Measurements from ENCODE around the gene POLR2H.
A peak's percentile ranks its signal among the peaks of the same experiment; 100 is the strongest.
"Not testable (repeated sequence)": the region's sequence is repeated elsewhere in the genome, so short reads cannot be mapped to it uniquely, and the experiment has no call there.

The POLR2H gene

DNA sequence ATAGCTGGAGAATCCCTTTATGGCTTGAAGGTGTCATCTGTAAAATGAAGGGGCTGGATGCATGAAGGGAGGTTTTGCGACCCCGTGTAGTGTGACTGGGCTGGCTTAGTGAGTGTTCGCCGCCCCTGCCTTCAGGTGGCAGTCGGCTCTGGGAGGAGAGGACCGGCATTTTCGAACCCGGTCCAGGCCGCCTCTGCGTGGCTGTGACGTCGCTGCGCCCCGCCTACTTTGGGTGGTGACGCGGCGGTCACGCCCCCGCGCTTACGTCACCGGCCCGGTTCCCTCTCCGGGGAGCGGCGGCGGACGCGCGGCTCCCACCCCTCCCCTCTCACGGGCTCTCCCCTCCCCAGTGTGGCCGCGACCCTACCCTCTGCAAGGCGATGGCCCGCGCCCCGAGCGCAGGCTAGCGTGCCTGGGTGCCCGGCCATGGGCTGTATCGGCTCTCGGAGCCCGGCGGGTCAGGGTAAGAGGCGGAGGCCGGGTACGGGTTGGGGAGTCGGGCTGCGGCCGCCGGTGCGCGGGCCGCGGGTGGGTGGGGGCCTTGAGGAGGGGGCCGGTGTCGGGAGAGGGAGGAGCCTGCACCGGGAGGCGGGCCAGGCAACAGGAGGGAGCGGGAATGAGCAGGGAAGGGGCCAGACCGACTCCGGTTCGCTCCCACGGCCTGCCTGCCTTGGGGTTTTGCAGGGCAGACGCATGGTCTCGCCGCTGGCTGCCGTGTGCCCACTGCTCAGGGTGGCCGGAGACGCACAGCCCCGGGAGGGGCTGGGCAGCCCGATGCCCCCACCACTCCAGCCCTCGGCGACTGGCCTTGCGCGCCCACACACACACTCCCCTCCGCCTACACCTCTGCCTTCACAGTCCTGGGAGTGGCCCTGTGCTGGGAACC, 25.6 kb upstream of the POLR2H start:
- peak; percentile 91 for DNase-seq

DNA sequence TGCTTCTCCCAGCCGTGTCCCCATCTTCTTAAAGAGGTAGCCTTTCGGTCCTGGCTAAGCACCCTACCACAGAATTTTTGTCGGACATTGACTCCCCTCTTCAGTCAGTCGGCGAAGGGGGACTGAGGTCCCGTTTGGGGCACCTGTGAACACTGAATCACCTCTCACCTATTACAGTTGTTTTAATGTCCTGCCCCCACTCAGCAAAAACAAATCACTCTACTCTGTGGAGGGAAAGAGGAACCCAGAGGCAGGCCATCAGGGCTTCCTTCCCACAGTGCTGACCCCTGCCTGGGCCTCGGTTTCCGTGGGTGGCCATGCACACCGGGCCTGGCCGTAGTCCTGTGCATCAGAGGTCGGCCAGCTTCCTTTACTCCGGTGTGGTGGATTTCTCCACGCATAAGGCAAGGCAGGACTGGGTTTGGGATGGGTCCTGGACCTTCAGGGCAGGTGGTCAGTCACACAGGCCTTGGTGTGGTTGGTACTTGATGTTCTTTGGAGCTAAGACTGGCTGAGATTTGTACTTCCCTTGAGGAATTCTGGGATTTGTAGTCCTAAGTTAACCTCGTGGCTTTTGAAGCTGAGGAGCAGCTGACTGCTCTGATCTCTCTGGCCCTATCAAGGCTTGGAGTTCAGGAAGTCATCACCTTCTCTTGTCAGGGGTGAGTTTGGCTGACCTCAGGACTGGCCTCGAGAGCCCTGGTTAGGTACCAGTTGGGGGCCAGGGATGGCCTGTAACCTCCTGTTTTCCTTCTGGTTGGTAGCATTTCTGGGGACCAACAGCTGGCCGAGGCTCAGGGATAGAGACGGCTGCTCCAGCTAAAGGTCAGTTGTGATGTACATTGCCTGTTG, 24.7 kb upstream of the POLR2H start:
- no peak for DNase-seq

DNA sequence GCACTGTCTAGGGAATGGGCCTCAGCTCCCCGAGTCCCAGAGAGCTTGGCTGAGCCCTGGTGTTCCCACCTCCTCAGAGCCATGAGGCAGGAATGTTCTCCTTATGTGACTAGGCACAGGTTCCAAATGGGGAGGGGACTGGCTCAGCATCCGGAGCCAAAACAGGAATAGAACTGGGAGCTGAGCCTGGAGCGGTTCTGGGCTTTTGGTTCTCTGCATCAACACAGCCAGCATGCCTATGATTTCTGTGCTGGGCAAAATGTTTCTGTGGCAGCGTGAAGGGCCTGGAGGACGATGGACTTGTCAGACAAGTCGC, 24.2 kb upstream of the POLR2H start, which contains the start of gene FAM131A:
Gene FAM131A (plus strand): TSS at position 202 of the 316 bp plus-strand sequence. CDS start 31 bp downstream, at position 233.
- DNase-seq = no peak

DNA sequence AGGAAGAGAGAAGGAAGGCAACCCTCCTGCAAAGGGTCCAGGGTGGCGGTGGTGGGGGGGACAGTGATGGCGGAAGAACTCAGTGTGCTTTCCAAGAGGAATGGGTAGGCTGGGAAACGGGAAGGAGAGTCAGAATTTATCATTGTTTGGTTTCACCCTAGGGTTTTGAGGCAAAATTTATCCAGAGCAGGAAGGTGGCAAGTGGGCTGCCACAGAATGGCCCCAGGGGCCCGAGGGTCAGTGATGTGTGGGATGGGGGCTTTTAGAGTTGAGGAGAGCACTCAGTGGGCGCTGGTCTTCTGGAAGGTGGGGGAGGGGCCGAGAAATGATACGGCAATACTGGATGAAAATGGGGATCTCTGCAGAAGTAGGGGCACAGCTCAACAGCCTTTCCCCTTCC, 23.5 kb upstream of the POLR2H start:
- no peak for DNase-seq

DNA sequence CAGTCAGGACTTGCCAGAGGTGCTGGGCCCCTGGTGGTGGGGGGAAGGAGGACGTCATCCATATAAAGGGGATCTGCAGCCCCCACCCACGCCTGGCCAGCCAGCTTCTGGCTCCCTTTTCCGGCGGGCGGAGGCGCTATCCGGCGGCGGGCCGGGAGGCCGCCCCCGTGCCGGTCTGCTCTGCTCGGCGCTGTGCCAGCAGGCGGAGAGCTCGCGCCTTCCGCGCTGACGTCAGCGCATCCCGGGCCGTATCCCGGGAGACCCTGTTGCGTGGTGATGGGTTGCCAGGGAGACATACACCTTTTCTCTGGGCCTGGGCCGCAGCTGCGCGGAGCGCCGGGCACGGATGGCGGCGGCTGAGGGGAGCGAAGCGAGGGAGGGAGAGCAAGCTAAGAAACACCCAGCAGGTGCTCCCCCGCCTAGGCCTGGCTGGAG, 23.0 kb upstream of the POLR2H start:
- no peak for DNase-seq

DNA sequence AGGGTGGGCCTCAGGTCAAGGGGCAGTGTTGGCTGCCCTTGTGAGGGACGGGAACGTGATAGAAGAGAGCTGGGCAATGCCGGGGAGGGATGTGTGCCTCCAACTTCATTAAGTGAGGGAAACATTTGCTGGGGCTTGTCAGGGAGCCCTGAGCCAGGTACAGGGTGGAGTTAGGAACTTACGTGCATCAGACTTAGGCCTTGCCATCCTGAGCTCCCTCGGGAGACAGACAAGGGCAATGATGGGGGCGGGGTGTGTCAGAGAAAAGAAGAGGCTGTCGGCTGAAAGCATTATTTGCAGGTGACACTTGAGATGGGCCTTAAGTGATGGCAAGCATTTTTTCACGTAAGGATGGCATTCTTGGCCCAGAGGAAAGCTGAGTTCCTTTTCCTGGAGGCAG, 22.5 kb upstream of the POLR2H start:
- no peak for DNase-seq

DNA sequence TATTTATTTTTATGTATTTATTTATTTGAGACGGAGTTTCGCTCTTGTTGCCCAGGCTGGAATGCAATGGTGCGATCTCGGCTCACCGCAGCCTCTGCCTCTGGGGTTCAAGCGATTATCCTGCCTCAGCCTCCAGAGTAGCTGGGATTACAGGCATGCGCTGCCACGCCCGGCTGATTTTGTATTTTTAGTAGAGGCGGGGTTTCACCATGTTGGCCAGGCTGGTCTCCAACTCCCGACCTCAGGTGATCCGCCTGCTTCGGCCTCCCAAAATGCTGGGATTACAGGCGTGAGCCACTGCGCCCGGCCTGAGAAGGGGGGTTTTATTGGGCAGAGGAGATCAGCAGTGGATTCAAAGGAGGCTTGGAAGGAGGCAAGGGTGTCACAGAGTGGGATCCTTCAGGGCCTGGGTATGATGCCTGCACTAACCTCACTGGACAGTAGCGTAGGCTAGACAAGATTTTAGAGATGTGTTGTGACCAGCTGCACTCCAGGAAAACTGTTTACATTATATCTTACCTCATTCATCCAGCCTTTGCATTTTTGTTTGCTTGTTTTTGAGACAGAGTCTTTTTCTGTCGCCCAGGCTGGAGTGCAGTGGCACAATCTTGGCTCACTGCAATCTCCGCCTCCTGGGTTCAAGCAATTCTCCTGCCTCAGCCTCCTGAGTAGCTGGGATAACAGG, 21.9 kb upstream of the POLR2H start:
- DNase-seq = not testable (repeated sequence)

DNA sequence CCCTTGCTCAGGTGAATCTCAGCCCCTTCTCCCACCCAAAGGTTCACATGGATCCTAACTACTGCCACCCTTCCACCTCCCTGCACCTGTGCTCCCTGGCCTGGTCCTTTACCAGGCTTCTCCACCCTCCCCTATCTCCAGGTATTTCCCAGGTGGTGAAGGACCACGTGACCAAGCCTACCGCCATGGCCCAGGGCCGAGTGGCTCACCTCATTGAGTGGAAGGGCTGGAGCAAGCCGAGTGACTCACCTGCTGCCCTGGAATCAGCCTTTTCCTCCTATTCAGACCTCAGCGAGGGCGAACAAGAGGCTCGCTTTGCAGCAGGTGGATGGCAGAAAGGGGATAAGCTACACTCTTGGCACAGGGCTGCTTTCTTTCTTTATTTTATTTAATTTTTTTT, 19.6 kb upstream of the POLR2H start:
- DNase-seq = no peak

DNA sequence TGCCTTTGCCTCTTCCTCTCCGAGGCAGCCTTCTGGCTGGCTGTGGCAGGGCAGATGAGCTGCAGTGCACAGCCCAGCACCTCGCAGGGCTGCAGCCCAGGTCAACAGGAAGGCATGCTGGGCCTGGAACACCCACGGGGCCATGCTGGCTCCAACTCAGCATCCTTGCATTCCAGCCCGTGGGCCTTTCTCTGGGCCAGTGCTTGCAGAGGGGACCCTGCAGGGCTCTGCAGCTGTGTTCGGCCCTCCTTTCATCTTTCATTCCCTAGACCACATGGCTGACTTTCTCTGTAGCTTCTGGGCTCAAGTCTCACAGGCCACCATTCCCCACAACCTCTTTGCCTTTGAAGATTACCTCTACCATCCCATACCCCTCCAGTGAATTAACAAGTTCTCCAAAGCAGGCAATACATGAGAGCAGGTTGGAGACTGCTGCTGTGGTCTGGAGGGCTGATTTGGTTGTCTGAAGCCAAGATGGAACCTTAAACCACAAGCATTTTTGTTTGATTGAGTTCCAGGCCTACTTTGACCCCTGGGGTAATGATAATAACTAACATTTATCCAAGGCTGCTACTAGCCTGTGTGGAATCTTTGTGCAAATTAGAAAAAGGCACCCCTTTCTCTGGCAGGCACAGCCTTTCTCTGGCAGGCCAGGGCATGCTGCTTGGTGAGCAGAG, 18.2 kb upstream of the POLR2H start:
- DNase-seq = no peak

DNA sequence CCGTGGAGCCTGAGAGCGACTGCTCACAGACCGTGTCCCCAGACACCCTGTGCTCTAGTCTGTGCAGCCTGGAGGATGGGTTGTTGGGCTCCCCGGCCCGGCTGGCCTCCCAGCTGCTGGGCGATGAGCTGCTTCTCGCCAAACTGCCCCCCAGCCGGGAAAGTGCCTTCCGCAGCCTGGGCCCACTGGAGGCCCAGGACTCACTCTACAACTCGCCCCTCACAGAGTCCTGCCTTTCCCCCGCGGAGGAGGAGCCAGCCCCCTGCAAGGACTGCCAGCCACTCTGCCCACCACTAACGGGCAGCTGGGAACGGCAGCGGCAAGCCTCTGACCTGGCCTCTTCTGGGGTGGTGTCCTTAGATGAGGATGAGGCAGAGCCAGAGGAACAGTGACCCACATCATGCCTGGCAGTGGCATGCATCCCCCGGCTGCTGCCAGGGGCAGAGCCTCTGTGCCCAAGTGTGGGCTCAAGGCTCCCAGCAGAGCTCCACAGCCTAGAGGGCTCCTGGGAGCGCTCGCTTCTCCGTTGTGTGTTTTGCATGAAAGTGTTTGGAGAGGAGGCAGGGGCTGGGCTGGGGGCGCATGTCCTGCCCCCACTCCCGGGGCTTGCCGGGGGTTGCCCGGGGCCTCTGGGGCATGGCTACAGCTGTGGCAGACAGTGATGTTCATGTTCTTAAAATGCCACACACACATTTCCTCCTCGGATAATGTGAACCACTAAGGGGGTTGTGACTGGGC, 16.8 kb upstream of the POLR2H start:
- no peak for DNase-seq

DNA sequence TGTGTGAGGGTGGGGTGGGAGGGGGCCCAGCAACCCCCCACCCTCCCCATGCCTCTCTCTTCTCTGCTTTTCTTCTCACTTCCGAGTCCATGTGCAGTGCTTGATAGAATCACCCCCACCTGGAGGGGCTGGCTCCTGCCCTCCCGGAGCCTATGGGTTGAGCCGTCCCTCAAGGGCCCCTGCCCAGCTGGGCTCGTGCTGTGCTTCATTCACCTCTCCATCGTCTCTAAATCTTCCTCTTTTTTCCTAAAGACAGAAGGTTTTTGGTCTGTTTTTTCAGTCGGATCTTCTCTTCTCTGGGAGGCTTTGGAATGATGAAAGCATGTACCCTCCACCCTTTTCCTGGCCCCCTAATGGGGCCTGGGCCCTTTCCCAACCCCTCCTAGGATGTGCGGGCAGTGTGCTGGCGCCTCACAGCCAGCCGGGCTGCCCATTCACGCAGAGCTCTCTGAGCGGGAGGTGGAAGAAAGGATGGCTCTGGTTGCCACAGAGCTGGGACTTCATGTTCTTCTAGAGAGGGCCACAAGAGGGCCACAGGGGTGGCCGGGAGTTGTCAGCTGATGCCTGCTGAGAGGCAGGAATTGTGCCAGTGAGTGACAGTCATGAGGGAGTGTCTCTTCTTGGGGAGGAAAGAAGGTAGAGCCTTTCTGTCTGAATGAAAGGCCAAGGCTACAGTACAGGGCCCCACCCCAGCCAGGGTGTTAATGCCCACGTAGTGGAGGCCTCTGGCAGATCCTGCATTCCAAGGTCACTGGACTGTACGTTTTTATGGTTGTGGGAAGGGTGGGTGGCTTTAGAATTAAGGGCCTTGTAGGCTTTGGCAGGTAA, 16.0 kb upstream of the POLR2H start:
- peak; percentile 23 for DNase-seq

DNA sequence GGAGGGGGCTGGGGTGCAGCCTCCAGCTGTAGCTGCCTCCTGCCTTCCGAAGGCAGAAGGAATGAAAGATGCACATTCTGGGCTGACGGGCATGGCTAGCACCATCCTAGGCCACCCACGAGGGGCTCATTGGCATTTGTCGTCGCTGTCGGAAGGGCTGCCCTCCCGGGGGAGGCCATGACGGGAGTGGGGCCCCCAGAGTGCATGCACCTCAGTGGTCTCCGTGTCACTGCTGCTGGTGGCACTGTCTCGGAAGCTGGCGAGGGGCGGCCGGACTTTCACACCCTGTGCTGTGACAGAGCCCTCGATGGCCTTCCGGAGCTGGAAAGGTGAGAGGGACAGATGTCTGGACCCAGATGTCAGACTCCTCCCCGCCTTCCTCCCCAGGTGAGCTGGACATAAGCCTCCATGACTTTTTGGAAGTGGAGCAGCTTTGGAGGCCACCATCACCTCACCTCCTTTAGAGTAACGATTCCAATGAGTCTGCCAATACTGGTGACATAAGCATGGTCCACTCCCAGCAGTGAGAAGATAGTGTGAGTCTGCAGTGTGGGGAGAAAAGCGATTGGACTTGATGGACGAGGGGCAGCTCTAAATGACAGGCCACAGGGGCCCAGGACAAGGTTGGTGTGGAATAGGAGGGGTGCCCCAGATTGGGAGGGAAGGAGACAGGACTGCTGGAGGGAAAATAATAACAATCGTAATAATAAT, 14.9 kb upstream of the POLR2H start:
- no peak for DNase-seq

DNA sequence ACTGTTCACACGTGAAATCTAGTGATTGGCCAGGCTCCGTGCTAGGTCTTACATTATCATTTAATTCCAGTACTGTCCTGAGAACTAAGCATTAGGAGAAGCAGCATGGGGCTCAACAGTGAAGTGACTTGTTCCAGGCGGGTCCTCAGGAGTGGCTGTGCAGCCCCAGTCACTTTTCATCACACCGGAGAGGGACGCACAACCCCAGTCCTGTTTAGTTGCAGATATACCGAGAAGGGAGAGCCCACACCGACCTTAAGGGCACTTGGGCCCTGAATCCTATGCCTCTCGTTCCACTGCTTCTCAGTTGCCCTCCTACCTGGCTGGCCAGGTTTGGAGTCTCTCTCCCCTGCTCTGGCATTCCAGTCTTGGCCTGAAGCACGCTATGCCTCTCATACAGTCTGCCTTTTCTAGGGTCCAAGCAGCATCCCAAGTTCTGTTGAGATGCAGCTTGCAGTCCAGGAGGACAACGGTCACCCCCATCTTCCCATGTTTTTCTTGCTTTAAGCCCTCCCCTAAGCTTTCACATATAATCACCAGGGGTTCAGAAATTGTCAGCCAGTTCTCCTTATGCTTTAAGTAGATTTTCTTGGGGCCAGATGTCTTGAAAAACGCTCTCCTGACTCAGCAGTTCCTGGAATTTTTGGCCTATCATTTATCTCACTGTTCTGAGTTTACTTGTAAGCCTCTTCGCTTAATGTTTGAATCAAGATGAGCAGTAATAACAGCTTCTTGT, 14.0 kb upstream of the POLR2H start:
- DNase-seq = no peak

DNA sequence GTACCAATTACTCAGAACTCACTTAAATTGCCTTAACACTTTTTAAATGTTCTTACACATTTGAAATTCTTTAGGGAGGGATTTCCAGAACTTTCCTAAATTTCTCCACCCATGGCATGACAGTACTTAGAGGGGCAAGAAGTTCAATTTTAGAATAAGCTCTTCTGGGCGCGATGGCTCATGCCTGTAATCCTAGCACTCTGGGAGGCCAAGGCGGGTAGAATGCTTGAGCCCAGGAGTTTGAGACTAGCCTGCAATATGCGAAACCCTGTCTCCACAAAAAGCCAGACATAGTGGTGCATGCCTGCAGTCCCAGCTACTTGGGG, 13.5 kb upstream of the POLR2H start:
- no peak for DNase-seq

DNA sequence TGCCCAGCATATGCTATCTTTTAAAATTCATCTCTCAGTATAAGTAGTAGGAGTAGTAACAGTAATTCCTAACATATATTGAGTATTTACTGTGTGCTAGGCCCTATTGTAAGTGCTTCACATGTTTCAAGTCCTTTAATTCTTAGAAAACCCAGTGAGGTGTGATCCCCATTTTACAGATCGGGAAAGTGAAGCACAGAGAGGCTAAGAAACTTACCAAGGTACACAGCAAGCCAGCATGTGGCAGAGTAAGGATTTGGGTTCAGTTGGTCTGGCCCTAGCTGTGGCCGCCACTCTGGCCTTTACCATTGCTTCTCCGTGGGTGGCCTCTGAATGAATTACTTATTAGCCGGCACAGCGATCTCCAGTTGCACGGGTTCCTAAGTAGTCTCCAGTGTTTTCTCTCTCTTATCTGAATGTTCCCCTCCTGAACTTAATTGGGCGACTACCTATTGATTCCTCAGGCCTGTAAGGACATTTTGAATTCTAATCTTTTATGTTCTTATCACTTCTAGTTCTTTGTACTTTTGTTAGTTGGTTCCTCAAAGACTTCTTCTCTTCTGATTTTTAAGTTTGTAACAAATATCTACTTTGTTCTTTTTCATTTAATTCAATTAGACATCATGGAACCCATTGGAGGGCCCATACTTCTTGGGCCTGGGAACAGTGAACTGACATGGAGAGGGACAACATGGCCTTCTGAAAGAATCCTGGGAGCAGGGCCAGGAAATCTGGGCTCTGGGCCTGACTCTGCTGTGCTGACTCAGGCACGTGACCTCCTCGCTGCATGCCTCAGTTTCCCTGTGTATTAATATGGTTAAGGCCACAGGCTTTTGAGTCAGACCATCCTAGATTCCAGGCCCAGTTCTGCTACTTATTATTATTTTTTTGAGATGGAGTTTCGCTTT, 11.7 kb upstream of the POLR2H start:
- no peak for DNase-seq

DNA sequence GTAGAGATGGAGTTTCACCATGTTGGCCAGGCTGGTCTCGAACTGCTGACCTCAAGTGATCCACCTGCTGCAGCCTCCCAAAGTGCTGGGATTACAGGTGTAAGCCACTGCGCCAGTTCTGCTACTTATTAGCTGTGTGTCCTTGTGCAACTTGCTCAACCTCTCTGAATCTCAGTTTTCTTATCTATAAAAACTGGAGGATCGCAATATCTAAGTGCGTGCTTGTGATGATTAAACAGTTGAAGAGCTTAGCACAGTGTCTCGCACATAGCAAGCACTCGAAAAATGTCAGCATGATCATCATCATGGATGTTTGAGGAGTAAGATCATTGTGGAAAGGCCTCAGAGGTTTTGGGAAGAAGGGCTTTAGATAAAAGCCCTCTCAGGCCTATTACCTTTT, 10.9 kb upstream of the POLR2H start:
- no peak for DNase-seq

DNA sequence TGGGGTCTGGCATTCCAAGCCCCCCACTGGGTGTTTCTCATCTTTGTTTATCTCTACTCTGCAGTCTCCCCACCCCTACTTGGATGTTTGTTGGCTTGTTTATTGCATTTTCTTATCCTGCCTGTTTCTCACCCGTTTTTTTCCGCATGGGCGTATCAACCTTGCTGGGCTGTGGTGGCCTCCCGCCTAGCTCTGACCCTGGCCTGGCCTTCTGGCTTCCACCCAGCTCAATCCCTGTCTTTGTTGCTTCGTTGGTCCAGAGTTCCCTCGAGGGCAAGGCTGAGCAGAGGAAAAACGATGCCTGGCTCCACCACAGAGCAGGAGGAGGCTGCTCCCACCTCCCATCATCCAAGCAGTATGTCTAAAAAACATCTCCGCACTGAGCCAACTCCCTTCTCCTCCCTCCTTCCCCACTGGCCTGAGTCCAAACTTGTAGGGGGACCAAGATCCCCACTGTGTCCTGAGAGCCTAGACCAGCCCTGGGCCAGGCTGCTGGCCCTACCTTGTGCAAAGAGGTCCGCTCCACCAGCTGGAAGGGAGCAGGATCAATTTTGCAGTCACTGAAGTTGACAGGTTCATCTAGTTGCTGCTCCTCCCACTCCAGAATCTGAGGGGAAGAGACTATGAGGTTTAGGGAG, 9.9 kb upstream of the POLR2H start:
- no peak for DNase-seq

DNA sequence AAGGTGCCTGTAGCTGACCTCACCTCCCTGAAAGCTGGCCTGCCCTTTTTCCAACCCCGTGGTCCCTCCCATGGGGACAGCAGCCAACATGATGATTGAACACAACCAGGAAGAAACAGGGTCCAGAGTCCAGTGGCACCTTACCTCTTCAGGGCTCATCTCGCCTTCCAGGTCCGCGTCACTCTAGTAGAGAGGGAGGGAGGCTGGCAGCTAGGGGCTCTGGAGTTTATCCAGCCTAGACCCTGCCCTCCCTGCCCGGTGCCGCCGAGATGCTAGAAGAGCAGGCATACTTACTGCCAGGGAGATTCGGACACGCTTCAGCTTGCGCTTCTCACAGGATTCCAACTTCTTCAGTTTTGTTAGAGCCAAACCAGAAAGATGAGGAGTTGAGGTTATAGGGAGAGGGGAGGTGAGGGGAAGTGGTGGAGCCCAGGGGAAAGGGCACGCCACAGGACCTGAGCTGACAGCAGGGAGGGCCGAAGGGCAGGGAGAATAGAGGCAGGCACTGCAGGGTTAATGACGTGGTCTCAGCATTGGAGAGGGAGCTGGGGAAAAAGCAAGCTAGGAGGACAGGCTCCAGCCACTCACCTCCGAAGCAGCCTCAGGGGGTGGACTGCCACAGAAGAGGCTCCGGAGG, 9.2 kb upstream of the POLR2H start:
- no peak for DNase-seq

All from activated CD4-positive, alpha-beta T cell treated with anti-CD3 and anti-CD28 coated beads, Interleukin-2, Interleukin-6, amounts not matched to agents 100 ng/mL and 50 ng/mL, durations not matched to agents 16 hours and 8 hours (primary cell).